ENCODE results near the gene PKHD1.

- TF ChIP-seq CTCF (IDR thresholded peaks at IDR 0.05; ENCODE audit: low read depth, low read length) (no peak), POLR2A (IDR thresholded peaks at IDR 0.05; ENCODE audit: extremely low read depth, insufficient read length) (no peak), MYC (IDR thresholded peaks at IDR 0.05; ENCODE audit: low read depth, low read length) (no peak)
Measured at GRCh38 chr6:51865996-51866395, 221.4 kb downstream of the PKHD1 start.
